ENCODE data around the gene AP2B1. TPM values are rescaled to one million over a fixed set of nuclear protein-coding genes. Genes with fewer than 3 reads are reported as not detected.

AP2B1 gene
- total RNA-seq, 6 experiments from 2014 or later, result 33.8 to 62.7 (median 40.8) TPM

DNA sequence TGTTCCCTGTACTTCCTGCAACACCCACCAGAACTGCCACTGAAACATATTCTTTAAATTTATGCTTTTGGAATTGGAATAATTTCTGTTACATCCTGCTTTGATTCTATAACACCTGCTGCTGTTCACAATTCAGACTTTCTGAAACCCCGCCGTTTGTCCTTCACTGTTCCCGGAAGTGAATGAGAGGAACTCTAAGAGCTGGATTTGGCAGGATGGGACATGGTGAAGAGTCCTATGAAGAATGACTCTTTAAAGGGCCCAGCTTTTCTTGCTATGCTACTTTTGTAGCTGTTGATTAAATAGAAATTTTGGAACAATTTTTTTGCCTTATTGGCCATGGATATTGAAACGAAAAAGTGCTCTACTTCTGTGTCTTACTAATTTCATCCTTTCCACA lies 8.9 kb downstream of the AP2B1 start:
- H3K27ac ChIP-seq, result no peak overlapping the region
- intact Hi-C loops (cut with DNase I), result no loop called here
- no peak for DNase-seq
- WGBS (ENCODE audit: insufficient coverage, low coverage, low lambda C conversion rate, missing lambda C conversion rate), result 83% methylated on average over 4 of the region's 4 CpGs
- H3K9me3 ChIP-seq, result no peaks in the 10 kb centered on the region
- TF ChIP-seq, protein P1, sequence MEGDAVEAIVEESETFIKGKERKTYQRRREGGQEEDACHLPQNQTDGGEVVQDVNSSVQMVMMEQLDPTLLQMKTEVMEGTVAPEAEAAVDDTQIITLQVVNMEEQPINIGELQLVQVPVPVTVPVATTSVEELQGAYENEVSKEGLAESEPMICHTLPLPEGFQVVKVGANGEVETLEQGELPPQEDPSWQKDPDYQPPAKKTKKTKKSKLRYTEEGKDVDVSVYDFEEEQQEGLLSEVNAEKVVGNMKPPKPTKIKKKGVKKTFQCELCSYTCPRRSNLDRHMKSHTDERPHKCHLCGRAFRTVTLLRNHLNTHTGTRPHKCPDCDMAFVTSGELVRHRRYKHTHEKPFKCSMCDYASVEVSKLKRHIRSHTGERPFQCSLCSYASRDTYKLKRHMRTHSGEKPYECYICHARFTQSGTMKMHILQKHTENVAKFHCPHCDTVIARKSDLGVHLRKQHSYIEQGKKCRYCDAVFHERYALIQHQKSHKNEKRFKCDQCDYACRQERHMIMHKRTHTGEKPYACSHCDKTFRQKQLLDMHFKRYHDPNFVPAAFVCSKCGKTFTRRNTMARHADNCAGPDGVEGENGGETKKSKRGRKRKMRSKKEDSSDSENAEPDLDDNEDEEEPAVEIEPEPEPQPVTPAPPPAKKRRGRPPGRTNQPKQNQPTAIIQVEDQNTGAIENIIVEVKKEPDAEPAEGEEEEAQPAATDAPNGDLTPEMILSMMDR (IDR thresholded peaks at IDR 0.05), result no peak
- no peak for TF ChIP-seq POLR2A (IDR thresholded peaks at IDR 0.05)
- H3K4me3 ChIP-seq, result no peak overlapping the region
- H3K4me1 ChIP-seq, result peaks cover 0 to 9% (median 0%) of the 10 kb centered on the region in 4 donors
- ATAC-seq, result no peak
- peaks cover 0 to 34% (median 6%) of the 10 kb centered on the region in 4 donors for H3K36me3 ChIP-seq
- H3K27me3 ChIP-seq, result no peaks in the 10 kb centered on the region

DNA sequence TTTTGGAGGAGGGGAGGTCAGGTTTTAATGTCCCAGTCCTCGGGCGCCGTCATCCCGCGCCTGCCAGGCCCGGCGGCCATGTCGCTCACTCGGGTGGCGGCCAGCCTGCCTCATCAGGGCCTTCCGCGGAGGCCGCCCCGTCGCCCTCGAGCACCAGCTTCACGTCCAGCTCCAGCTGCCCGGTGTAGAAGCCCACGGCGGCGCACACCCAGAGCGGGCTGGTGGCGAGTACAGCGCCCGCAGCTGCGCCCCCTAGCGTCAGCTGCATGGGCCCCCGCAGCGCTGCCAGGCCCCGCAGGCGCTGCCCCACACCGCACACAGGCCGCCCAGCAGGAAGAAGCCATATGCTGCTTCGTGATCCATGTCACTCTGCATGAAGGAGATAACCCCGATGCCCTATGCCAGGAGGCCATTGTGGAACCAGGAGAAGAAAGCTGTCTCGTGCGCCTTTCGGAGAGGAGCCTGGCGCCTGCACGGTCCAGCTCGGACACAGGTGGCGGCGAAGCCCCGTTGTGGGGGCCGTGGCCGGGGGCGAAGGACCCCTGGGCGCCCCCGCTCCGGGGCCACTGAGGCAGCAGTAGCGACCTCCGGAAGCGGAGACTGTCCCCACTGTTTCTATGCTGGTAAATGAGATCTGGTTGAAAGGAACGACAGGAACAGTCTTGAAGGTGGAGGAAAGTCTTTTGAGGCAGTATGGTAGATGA lies 9.6 kb downstream of the AP2B1 start:
- WGBS (ENCODE audit: insufficient coverage, low coverage, low lambda C conversion rate, missing lambda C conversion rate), result 95% methylated on average over 18 of the region's 54 CpGs
- H3K27me3 ChIP-seq, result no peaks in the 10 kb centered on the region
- no peaks in the 10 kb centered on the region for H3K9me3 ChIP-seq
- H3K36me3 ChIP-seq, result peaks cover 0 to 40% (median 7%) of the 10 kb centered on the region in 4 donors
- intact Hi-C loops (cut with DNase I), result no loop called here
- DNase-seq (no peak), ATAC-seq (peak in 1 of 4 donors; percentile 33)
- TF ChIP-seq, protein P1 (IDR thresholded peaks at IDR 0.05), result no peak
- no peak for TF ChIP-seq POLR2A (IDR thresholded peaks at IDR 0.05)
- no peak overlapping the region for H3K27ac ChIP-seq
- H3K4me3 ChIP-seq, result no peak overlapping the region
- peaks cover 0 to 9% (median 0%) of the 10 kb centered on the region in 4 donors for H3K4me1 ChIP-seq

DNA sequence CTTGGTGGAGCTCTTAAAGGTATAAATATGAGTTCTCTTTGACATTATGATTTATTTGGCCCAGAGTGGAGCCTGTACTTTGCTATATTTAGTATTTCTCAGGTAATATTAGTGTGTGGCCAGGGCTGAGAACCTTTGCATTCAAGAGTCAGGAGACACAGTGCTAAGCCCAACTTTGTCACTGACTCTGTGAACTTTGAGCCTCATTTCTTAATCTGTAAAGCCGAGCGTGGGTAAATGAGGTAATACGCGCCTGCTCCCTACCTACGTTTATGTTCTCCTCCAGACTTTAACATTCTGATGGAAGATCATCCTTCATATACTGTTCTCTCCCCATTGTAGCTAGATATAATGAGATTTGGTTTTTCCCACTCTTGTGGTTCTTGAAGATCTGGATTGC lies 10.5 kb downstream of the AP2B1 start:
- no peak overlapping the region for H3K27ac ChIP-seq
- TF ChIP-seq, protein P1 (IDR thresholded peaks at IDR 0.05), result no peak

DNA sequence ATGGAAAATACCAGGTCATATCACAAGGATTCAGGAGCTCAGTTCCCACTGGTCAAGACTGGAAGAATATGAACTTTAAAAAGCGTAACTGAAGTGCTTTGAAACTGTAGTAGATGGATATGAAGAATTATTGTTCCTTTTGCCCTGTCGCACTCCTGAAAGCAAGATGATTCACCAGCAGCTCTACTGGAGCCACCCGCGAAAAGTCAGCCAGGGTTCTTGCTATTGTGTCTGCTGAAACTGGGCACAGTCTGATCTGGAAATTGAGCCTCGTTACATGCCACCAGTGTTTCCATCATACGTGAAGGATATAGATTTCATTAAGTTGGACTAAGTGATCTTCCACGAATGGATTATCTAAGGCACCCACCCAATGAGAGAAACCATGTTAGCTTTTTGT lies 16.6 kb downstream of the AP2B1 start:
- intact Hi-C loops (cut with DNase I), result no loop called here
- ATAC-seq (no peak), DNase-seq (no peak)
- Histone ChIP-seq H3K27ac (no peak overlapping the region), H3K27me3 (no peaks in the 10 kb centered on the region), H3K36me3 (peaks cover 0 to 52% (median 10%) of the 10 kb centered on the region in 4 donors), H3K4me1 (no peaks in the 10 kb centered on the region), H3K9me3 (no peaks in the 10 kb centered on the region), H3K4me3 (no peak overlapping the region)
- TF ChIP-seq, protein P1 (IDR thresholded peaks at IDR 0.05), result no peak
- TF ChIP-seq POLR2A (IDR thresholded peaks at IDR 0.05), result no peak
- WGBS (ENCODE audit: insufficient coverage, low coverage, low lambda C conversion rate, missing lambda C conversion rate), result 92% methylated on average over 6 of the region's 7 CpGs

More for the DNA sequence above, 10.5 kb downstream of the AP2B1 start:
- DNase-seq (no peak), ATAC-seq (peak; percentile 66 to 92 (median 80))
- peaks cover 0 to 9% (median 0%) of the 10 kb centered on the region in 4 donors for H3K4me1 ChIP-seq
- H3K4me3 ChIP-seq, result no peak overlapping the region
- peaks cover 0 to 40% (median 8%) of the 10 kb centered on the region in 4 donors for H3K36me3 ChIP-seq
- intact Hi-C loops (cut with DNase I), result no loop called here
- no peaks in the 10 kb centered on the region for H3K9me3 ChIP-seq
- no peaks in the 10 kb centered on the region for H3K27me3 ChIP-seq
- WGBS (ENCODE audit: insufficient coverage, low coverage, low lambda C conversion rate, missing lambda C conversion rate), result 51% methylated on average over 5 of the region's 5 CpGs

All from right lobe of liver (tissue), 6 donors.